HepG2 (cell line): ENCODE data around the gene CMIP. TPM values are rescaled to one million over a fixed set of nuclear protein-coding genes. Genes with fewer than 3 reads are reported as not detected.

Source experiments
- CHD2 ChIP-seq: IDR thresholded peaks from 2 replicates; pipeline ENCODE4 v1.6.1; 2011; ENCODE audit warnings: low read depth, low read length, improper control_type of control experiment
- HCFC1 ChIP-seq: fragments of 150-350 bp; IDR thresholded peaks from 2 replicates; pipeline ENCODE4 v1.6.1; 2014; ENCODE audit warnings: low read depth, low read length
- KDM1A ChIP-seq: IDR thresholded peaks from 2 replicates; pipeline ENCODE4 v1.6.1; 2016; ENCODE audit warnings: missing compliant biosample characterization
- MAZ ChIP-seq, 2 experiments: sonication (generic) in 1 of 2; formaldehyde crosslinking in 1 of 2; IDR thresholded peaks; 2 replicates each; pipeline versions ENCODE4 v1.5.0 to v1.6.1; 2012 to 2020; ENCODE audit warnings: low read depth in 2 of 2, mild to moderate bottlenecking in 2 of 2, borderline replicate concordance in 1 of 2, improper control_type of control experiment in 1 of 2, low read length in 1 of 2, missing genetic modification reagents in 1 of 2, moderate library complexity in 1 of 2
- NFRKB ChIP-seq: fragments of 450-650 bp; IDR thresholded peaks from 2 replicates; pipeline ENCODE4 v1.6.1; 2017
- SMC3 ChIP-seq: IDR thresholded peaks from 2 replicates; pipeline ENCODE4 v1.6.1; 2011; ENCODE audit warnings: low read length, improper control_type of control experiment
- SNAPC2 ChIP-seq: sonication (generic); formaldehyde crosslinking; IDR thresholded peaks from 2 replicates; pipeline ENCODE4 v1.8.1; 2022; ENCODE audit warnings: mild to moderate bottlenecking, missing genetic modification reagents
- ZC3H13 ChIP-seq: sonication (generic); formaldehyde crosslinking; IDR thresholded peaks from 2 replicates; pipeline ENCODE4 v1.8.1; 2023; ENCODE audit warnings: mild to moderate bottlenecking, missing genetic modification reagents, moderate library complexity
- ZNF333 ChIP-seq: sonication (generic); formaldehyde crosslinking; IDR thresholded peaks from 2 replicates; pipeline ENCODE4 v1.4.0; 2020; ENCODE audit warnings: mild to moderate bottlenecking, missing genetic modification reagents, borderline replicate concordance
- ZNF607 ChIP-seq: sonication (generic); formaldehyde crosslinking; IDR thresholded peaks from 2 replicates; pipeline ENCODE4 v1.5.1; 2020; ENCODE audit warnings: missing genetic modification reagents, mild to moderate bottlenecking, borderline replicate concordance
- polyA plus RNA-seq, 8 experiments: library from polyadenylated mRNA; depleted of rRNA in 3 of 8; stranded (reverse) in 7 of 8; unstranded in 1 of 8; fragments of >200 nt; fragmentation: Illumina TruSeq in 4 of 8; extraction: Trizol in 4 of 8; gene quantifications; 2 replicates each; pipeline versions ENCODE4 v1.2.1 to v1.2.3, GENCODE V29; 2011 to 2016; ENCODE audit warnings: low read depth in 4 of 8, missing spikeins in 1 of 8, mixed read lengths in 1 of 8; ENCODE audit not compliant: insufficient read depth in 1 of 8
- total RNA-seq, 5 experiments: library from RNA; depleted of rRNA; stranded (reverse); fragments of >200 nt; fragmentation: Illumina TruSeq; extraction: Trizol; gene quantifications; 2 replicates each; pipeline ENCODE4 v1.2.3, GENCODE V29; 2016; ENCODE audit warnings: low read depth in 1 of 5
- TF ChIP-seq, protein P1 (sequence below): sonication (generic); formaldehyde crosslinking; IDR thresholded peaks from 2 replicates; pipeline ENCODE4 v1.4.0; 2020; ENCODE audit warnings: missing genetic modification reagents, mild to moderate bottlenecking, borderline replicate concordance
- TF ChIP-seq, protein P2 (sequence below): sonication (generic); formaldehyde crosslinking; IDR thresholded peaks from 2 replicates; pipeline ENCODE4 v1.5.0; 2020; ENCODE audit warnings: mild to moderate bottlenecking, missing genetic modification reagents
- TF ChIP-seq, protein P3 (sequence below): sonication (generic); formaldehyde crosslinking; IDR thresholded peaks from 2 replicates; pipeline ENCODE4 v1.5.1; 2020; ENCODE audit warnings: missing genetic modification reagents, mild to moderate bottlenecking, borderline replicate concordance
- TF ChIP-seq, protein P4 (sequence below): IDR thresholded peaks from 2 replicates; pipeline ENCODE4 v1.6.1; 2016; ENCODE audit warnings: low read depth, missing genetic modification reagents, missing compliant biosample characterization
- TF ChIP-seq, protein P5 (sequence below): sonication (generic); formaldehyde crosslinking; IDR thresholded peaks from 2 replicates; pipeline ENCODE4 v1.5.0; 2020; ENCODE audit warnings: missing genetic modification reagents

The CMIP gene
- total and polyA plus RNA-seq, 2 of the 13 experiments (the other 11 are each of a cell fraction or from before 2014, with no cell fraction given), result 10.9 to 18.1 TPM

DNA sequence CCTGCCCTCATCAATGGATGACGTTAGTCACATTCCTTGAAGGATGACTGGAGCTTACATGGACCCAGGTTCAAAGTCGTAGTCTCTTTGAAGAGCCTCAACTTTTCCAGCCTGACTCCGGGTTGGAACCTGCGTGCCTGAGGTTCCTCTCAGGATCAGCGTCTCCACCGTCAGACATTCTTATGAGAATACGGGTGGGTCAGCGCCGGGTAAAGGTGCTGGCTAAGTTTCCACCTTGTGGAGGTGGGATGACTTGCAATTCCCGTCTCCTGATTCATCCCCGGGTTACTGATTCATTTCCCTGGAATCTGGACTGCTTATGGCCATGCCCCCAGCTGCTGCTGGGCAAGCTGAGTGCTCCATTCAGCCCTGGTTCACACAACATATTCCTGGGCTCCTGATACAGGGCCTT, 38.9 kb upstream of the CMIP start (continued):
- TF ChIP-seq, protein P1, sequence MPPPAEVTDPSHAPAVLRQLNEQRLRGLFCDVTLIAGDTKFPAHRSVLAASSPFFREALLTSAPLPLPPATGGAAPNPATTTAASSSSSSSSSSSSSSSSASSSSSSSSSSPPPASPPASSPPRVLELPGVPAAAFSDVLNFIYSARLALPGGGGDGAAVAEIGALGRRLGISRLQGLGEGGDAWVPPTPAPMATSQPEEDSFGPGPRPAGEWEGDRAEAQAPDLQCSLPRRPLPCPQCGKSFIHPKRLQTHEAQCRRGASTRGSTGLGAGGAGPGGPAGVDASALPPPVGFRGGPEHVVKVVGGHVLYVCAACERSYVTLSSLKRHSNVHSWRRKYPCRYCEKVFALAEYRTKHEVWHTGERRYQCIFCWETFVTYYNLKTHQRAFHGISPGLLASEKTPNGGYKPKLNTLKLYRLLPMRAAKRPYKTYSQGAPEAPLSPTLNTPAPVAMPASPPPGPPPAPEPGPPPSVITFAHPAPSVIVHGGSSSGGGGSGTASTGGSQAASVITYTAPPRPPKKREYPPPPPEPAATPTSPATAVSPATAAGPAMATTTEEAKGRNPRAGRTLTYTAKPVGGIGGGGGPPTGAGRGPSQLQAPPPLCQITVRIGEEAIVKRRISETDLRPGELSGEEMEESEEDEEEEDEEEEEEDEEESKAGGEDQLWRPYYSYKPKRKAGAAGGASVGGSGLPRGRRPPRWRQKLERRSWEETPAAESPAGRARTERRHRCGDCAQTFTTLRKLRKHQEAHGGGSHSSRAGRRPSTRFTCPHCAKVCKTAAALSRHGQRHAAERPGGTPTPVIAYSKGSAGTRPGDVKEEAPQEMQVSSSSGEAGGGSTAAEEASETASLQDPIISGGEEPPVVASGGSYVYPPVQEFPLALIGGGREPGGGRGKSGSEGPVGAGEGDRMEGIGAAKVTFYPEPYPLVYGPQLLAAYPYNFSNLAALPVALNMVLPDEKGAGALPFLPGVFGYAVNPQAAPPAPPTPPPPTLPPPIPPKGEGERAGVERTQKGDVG (CRISPR knock-in tag), result no peak
- TF ChIP-seq, protein P2, sequence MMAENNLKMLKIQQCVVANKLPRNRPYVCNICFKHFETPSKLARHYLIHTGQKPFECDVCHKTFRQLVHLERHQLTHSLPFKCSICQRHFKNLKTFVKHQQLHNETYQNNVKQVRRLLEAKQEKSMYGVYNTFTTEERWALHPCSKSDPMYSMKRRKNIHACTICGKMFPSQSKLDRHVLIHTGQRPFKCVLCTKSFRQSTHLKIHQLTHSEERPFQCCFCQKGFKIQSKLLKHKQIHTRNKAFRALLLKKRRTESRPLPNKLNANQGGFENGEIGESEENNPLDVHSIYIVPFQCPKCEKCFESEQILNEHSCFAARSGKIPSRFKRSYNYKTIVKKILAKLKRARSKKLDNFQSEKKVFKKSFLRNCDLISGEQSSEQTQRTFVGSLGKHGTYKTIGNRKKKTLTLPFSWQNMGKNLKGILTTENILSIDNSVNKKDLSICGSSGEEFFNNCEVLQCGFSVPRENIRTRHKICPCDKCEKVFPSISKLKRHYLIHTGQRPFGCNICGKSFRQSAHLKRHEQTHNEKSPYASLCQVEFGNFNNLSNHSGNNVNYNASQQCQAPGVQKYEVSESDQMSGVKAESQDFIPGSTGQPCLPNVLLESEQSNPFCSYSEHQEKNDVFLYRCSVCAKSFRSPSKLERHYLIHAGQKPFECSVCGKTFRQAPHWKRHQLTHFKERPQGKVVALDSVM (CRISPR knock-in tag), result no peak
- peak; percentile 56 for TF ChIP-seq SMC3
- TF ChIP-seq ZNF333 (CRISPR knock-in tag), result no peak
- TF ChIP-seq MAZ (IDR thresholded peaks at IDR 0.05; ENCODE audit: borderline replicate concordance, low read depth, low read length), result no peak
- TF ChIP-seq MAZ (CRISPR knock-in tag; IDR thresholded peaks at IDR 0.05; ENCODE audit: low read depth), result no peak
- TF ChIP-seq CHD2, result no peak
- TF ChIP-seq, protein P3, sequence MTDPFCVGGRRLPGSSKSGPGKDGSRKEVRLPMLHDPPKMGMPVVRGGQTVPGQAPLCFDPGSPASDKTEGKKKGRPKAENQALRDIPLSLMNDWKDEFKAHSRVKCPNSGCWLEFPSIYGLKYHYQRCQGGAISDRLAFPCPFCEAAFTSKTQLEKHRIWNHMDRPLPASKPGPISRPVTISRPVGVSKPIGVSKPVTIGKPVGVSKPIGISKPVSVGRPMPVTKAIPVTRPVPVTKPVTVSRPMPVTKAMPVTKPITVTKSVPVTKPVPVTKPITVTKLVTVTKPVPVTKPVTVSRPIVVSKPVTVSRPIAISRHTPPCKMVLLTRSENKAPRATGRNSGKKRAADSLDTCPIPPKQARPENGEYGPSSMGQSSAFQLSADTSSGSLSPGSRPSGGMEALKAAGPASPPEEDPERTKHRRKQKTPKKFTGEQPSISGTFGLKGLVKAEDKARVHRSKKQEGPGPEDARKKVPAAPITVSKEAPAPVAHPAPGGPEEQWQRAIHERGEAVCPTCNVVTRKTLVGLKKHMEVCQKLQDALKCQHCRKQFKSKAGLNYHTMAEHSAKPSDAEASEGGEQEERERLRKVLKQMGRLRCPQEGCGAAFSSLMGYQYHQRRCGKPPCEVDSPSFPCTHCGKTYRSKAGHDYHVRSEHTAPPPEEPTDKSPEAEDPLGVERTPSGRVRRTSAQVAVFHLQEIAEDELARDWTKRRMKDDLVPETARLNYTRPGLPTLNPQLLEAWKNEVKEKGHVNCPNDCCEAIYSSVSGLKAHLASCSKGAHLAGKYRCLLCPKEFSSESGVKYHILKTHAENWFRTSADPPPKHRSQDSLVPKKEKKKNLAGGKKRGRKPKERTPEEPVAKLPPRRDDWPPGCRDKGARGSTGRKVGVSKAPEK (CRISPR knock-in tag), result no peak
- TF ChIP-seq, protein P4, sequence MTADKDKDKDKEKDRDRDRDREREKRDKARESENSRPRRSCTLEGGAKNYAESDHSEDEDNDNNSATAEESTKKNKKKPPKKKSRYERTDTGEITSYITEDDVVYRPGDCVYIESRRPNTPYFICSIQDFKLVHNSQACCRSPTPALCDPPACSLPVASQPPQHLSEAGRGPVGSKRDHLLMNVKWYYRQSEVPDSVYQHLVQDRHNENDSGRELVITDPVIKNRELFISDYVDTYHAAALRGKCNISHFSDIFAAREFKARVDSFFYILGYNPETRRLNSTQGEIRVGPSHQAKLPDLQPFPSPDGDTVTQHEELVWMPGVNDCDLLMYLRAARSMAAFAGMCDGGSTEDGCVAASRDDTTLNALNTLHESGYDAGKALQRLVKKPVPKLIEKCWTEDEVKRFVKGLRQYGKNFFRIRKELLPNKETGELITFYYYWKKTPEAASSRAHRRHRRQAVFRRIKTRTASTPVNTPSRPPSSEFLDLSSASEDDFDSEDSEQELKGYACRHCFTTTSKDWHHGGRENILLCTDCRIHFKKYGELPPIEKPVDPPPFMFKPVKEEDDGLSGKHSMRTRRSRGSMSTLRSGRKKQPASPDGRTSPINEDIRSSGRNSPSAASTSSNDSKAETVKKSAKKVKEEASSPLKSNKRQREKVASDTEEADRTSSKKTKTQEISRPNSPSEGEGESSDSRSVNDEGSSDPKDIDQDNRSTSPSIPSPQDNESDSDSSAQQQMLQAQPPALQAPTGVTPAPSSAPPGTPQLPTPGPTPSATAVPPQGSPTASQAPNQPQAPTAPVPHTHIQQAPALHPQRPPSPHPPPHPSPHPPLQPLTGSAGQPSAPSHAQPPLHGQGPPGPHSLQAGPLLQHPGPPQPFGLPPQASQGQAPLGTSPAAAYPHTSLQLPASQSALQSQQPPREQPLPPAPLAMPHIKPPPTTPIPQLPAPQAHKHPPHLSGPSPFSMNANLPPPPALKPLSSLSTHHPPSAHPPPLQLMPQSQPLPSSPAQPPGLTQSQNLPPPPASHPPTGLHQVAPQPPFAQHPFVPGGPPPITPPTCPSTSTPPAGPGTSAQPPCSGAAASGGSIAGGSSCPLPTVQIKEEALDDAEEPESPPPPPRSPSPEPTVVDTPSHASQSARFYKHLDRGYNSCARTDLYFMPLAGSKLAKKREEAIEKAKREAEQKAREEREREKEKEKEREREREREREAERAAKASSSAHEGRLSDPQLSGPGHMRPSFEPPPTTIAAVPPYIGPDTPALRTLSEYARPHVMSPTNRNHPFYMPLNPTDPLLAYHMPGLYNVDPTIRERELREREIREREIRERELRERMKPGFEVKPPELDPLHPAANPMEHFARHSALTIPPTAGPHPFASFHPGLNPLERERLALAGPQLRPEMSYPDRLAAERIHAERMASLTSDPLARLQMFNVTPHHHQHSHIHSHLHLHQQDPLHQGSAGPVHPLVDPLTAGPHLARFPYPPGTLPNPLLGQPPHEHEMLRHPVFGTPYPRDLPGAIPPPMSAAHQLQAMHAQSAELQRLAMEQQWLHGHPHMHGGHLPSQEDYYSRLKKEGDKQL (CRISPR knock-in tag), result no peak
- TF ChIP-seq SNAPC2, result no peak
- no peak for TF ChIP-seq ZC3H13 (CRISPR knock-in tag)
- TF ChIP-seq KDM1A (CRISPR knock-in tag), result no peak
- no peak for TF ChIP-seq ZNF607 (CRISPR knock-in tag)
- no peak for TF ChIP-seq NFRKB
- TF ChIP-seq HCFC1, result no peak
- TF ChIP-seq, protein P5, sequence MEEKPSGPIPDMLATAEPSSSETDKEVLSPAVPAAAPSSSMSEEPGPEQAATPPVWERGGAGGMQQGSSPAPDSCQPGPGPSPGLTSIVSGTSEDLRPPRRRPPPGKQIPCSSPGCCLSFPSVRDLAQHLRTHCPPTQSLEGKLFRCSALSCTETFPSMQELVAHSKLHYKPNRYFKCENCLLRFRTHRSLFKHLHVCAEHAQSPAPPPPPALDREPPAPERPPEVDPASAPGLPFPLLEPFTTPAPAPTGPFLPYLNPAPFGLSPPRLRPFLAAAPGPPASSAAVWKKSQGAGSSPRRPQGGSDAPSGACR (CRISPR knock-in tag), result no peak
